ENCODE results near the gene NCOA1.
"Not testable (repeated sequence)": the region's sequence is repeated elsewhere in the genome, so short reads cannot be mapped to it uniquely, and the experiment has no call there.

Gene NCOA1

DNA sequence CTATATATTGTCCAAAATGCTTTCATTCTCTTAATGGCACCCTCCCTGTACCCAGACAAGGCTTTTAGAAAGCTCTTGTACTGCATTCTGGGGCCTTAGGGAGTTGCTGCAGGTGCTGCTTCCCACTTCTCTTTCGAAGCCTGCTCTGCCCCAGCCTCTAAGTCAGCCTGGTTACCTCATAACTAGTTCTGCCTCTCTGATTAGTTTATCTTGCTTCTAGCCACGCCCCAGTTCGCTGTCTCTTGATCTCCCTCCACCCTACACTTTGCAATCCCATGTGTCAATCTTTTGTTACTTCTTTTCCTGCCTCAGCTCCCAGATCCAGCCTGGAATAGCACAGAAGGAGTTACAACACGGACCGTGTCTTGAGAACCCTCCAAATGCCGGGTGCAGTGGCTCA is 13.8 kb upstream of the NCOA1 start:
- DNase-seq, result no peak

DNA sequence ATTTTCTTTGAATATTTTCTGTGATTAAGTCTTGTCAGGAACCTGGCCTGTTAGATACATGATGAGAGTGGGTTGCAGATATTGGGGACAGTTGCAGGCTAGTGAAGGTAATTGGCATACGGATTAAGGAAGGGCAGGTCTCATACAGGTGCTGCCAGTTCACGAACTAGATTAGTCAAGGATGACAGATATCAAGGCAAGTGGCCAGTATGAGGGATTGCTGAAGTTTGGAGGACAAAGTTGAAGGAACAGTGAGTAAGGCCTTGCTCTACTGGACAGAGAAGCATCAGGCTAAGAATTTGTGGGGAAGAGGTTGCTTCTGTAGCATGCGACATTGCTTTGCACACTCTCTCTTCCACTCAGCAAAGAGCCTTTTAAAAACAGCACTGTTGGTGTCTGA is 12.8 kb upstream of the NCOA1 start:
- no peak for DNase-seq

GRCh38 chr2:24480245-24480644 is 10.8 kb upstream of the NCOA1 start:
- DNase-seq, result no peak

GRCh38 chr2:24482251-24482971 is 8.6 kb upstream of the NCOA1 start:
- no peak for DNase-seq

DNA sequence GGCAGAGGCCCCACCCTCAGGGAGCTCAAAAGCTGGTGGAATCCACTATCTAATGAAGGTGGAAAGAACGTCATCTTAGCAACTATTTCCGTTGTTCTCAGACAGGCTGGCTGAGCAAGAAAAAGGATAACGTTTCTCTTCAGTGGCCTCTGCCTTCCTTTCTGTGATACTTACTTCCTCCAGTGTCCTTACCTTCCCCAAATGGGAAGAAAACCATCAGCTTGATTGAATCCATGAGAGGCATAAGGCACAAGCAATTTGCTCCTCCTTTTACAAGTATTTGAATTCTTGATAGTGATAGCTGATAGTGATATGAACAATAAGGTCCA is 8.1 kb upstream of the NCOA1 start:
- no peak for DNase-seq

GRCh38 chr2:24484677-24485076 is 6.4 kb upstream of the NCOA1 start:
- not testable (repeated sequence) for DNase-seq

GRCh38 chr2:24485197-24485596 is 5.9 kb upstream of the NCOA1 start:
- no peak for DNase-seq

DNA sequence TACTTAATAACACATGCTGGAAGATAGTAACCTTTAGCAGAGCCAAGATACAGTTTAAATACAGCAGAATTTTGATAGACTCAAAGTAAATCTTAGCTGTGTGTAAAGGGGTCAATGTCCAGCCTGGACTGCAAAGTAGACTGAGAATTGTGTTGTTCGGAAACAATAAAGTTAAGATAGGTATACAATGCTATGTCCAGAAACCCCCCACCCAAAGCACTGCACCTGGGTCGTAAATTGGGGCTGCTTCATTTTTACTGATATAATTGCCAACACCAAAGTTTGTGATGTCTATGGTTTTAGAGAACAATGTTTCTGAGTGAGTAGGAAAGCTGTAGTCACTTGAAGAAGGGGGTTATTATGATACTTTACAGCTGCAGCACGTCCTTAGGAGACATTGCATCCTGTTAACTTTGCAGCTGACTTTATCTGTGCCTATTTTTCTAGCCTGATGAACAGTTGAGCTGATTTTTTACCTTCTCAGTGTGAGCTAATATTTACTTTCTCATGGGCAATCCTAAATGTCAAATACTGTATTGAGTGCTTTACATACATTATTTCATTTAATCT is 4.3 kb upstream of the NCOA1 start:
- DNase-seq, result no peak

DNA sequence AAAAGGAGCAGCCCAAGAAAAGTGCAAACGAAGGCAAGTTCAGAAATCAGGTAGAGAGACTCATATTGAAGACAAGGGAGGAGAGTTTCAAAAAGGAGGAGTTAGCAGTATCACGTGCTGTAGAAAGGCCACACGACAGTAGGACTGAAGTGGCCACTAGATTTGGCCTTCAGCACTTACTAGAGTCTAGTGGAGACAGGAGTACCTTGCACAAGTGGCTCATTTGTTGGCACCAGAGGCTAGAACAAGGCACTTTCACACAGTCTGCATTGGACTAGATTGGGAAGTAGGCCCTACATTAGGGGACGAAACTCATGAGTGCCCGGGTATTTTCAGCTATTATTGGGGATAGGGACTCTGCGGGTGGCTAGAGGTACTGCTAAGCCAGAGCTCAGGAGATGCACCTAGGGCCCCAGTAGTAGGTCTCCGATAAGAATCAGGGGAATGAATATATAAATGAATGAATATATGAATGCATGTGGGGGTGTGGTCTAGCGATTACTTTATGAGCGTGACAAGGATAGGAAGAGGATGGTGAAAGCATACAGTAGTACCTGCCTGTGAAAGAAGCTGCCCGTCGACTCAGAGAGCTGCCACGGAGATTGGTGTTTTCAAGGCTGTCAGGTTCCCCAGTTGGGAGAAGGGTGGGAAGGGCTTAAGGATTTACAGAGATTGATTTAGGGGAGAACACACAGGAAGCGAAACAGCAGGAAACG is 1.4 kb upstream of the NCOA1 start:
- DNase-seq, result no peak

GRCh38 chr2:24490181-24490689 is 819 bp upstream of the NCOA1 start:
- DNase-seq, result no peak

DNA sequence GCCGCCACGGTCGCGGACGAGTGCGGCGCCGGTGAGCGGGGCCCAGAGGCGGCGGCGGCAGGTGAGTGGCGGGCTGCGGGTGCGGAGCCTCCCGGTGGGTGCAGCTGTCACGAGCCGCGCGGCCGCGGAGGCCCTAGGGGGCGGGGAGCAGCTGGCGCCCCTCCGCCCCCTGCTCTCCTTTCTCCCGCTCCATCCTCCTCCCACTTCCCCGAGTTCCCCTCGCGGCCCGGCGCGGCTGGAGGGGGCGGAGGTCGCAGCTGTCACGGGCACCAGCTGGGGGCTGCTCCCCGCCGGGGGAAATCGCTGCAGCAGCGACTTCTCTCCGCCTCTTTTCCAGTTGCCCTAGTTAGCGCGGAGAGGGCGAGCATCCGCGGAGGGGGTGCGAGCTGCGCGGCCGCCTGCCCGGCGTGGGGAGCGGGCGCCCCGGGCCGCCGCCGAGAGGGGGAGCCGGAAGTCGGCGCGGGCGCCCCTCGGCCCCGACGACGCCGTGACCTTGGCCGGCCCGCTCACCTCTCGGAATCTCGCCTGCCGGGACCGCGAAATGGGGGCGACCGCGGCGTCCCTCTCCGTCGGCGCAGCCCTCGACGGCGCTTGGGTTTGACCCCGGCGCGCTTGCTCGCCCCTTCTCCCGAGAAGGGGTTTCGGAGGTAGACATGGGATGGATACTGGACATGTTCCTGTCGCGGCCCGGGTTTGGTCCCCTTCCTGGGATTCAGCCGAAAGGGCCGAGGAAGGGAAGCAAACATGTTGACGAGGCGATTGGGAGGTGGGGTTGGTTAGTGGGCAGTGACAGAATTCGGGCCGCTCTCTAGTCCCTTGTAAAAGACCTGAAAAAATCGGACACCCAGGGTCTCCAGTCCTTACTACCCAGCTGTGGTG is 727 bp downstream of the NCOA1 start:
- peak; percentile 85 for DNase-seq

DNA sequence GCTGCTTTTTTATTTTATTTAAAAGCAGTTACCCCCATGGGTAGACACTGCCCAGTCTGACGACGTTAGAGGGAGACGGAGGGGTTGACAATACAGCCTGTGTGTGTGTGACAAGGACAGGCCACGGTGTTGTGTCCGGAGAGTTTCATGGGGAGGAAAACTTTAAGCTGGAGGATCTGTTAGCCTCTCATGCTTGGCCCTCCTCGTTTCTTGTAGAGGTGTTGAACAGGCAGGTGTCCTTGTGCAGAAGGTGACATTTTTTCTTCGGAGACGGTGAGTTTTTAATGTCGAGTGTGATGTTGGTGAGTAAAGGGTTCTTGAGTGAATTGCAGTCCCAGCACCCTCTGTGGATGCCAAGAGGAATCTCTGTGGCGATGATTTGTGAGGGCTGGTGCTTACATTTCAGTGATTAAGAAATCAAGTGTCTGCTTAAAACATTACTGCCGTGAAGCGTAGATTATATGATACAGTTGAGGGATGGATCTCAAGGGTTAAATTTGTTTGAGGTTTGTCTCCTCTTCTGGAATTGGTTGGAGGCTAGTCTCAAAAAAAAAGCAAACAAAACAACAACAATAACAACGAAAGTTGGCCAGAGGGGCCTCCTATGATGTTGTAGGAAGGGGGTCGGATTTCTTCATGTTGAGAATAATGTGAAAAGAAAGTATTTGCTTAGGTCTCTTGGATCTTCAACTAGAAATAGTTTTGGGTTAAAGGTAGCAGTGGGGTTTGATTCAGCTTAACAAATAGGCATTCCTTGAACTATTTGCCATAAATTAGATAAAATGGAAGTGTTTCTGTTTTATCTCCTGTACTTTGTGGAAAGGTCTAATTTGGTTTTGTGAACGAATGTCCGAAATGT is 1.6 kb downstream of the NCOA1 start:
- no peak for DNase-seq

DNA sequence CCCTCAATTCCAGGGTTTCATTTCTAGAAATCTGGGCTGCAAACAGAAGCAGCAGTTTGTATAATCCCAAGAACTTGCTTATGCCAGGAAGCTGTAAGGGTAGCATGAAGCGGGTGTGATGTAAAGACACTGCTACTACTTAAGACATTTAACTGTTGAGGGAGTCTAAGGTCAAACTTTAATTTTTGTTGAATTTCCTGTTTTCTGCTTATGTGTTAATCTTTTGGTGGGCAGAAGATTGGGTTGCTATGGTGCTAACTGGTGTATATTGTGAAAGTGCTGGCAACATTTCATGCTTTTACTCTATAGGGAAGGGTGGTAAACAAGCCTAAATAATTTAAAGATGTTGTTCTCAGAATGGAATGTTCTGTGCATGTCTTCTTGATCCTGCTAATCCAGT is 2.7 kb downstream of the NCOA1 start:
- DNase-seq, result no peak

DNA sequence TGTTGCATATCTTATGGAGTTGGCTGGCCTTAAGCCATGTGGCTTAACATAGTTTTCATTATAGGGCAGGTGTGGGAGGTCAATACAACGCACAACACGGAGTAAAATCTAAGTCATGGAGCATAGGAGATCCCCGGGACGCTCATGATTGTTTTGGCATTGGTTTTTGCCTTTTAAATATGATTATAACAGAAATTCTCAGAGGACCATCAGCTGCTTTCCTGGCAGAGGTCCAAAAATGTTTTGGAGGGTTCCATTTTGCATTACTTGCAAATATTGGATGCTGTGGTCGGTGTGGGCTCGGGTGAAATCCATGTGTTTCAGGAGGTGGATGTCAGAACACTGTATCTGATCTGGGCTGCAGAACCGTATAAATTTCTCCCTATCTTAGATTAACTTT is 3.4 kb downstream of the NCOA1 start:
- DNase-seq, result no peak

DNA sequence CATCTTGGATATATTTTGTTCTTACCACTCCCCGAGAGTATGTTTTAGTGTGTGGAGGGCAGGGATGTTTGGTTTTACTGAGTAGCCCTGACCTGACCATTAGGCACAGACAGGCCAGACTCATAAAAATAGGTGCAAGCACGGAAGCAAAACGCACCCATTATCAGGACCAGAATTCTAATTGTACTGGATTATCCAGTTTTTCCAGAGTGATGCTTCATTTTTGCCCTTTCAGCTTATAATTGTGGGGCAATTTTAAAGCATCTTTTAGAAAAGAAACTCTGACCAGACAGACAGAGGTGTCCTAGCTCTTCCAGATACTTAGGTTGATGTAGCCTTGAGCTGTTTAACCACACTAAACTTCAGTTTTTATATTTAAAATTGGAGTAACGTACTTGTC is 4.4 kb downstream of the NCOA1 start:
- no peak for DNase-seq

DNA sequence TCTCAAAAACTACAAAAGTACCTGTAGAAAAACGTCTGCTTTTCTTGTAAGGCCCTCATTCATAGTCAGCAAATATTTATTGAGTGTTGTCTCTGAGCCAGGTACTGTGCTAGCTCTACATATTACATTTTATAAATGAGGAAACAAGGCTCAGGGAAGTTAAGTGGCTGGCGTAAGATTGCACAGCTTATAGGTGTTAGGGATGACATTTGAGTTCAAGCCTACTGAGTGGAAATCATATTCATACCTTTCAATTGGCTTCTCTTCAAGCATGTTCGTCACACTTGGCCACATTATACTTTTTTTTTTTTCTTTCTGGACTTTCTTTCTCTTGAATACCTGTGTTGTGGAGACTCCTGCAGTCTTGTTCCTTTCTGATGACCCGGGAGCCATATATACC is 5.9 kb downstream of the NCOA1 start:
- no peak for DNase-seq

- no peak for DNase-seq
Measured at GRCh38 chr2:24497685-24498084, 6.6 kb downstream of the NCOA1 start.

GRCh38 chr2:24498121-24498520 is 7.1 kb downstream of the NCOA1 start:
- no peak for DNase-seq

DNA sequence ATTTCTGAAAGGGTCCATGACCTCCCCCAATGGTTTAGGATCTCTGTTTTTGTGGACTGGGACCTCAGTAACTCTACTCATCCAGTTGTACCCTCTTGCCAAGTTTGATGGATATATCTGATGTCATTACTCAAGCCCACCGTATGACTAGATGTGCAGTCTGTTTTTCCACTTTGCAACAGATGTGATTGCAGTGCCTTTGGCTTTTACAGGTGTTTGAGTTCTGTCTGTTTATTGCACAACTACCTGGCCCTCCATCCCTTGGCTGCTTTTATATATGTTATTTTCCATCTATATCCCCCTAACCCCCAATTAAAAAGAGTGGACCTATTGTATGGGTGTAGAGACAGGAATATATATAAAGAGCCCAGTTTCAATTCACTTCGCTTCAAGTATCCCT is 10.8 kb downstream of the NCOA1 start:
- DNase-seq, result peak; percentile 20

DNA sequence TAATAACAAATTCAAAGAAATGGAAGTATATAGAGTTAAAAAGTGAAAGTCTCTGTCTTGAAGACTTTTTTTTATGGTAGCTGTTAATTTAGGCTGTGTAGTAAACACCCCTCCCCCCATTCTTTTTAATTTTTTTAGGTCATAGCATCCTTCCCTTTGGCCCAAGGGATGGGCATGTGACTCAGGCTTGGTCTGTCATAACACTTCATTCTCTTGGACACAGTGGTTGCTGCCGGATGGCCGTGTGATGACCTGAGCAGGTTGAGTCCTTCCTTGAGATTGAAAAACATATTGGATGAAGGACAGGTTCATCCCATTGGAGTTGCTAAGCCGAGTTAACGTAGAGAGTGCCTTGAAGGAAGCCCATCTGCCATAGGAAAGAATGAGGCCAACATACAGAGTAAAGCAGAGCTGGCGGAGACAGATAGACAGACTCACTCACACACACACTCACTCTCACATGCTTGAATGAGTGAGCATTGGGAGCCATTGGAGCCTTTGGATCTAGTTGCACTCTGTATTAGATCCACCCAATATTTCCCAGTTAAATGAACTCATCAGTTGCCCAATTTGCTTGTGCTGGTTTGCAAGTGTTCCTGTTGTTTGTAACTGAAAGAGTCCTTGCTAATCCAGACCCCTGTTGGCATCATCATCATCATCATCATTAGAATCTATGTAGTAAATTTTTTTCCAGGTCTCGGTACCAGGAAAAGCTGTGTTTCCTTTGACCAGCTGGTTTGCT is 14.7 kb downstream of the NCOA1 start:
- no peak for DNase-seq

- no peak for DNase-seq
Measured at GRCh38 chr2:24507549-24507948, 16.5 kb downstream of the NCOA1 start.

- DNase-seq, result no peak
Measured at GRCh38 chr2:24508878-24509277, 17.8 kb downstream of the NCOA1 start.

Measured in NCI-H2171 treated with DMSO at 0.1 percent for 48 hours (cell line).